Right renal cortex interstitium (tissue), 3 donors: Measurements from ENCODE around the gene ACO2. TPM values are rescaled to one million over a fixed set of nuclear protein-coding genes. Genes with fewer than 3 reads are reported as not detected.

Source experiments
- DNase-seq, 3 donors: peaks; one replicate each; pipeline ENCODE4 v3.0.0-alpha.2; 2013; ENCODE audit warnings: low read depth in 3 of 3, low spot score in 2 of 3
- polyA plus RNA-seq, 3 donors: library from polyadenylated mRNA; unstranded; fragments of 120-200 nt; gene quantifications; one replicate each; pipeline ENCODE4 v1.2.1, GENCODE V29; 2013; ENCODE audit not compliant: insufficient read length in 3 of 3

ACO2 gene
- polyA plus RNA-seq, 3 donors = 116 to 135 (median 127) TPM

DNA sequence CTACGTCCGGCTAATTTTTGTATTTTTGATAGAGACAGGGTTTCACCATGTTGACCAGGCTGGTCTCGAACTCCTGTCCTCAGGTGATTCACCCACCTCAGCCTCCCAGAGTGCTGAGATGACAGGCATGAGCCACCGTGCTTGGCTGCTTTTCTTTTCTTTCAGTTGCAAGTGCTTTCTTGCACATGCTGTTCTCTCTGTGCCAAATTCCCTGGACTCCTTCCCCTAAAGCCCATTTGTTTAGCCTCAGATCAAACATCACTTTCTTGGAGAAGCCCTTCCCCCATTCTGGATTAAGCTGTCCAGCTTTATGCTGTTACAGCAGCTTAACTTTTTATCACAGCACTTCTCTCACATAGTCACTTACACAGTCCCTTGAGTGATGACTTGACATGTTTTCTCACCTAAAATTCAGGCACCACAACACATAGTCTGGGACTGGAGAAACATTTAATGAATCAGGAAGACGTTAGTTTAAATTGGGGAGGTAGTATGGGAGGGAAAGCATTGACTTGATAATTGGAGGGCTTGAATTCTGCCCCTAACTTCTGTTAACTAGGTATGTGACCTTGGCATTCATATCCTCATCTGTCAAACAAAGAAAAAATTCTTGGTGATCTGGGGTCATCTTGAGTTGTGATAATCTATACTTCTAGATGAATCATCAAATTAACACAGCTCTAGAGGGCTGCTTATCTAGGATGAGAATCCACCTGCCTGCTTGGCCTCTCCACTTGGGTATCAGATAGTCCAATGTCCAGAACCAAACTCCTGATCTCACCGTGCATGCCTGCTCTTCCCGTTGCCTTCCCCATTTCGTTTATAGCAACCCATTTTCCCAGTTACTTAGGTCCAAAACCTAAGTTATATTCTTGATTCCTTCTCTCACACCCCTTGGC, 18.4 kb downstream of the ACO2 start:
- DNase-seq = no peak

DNA sequence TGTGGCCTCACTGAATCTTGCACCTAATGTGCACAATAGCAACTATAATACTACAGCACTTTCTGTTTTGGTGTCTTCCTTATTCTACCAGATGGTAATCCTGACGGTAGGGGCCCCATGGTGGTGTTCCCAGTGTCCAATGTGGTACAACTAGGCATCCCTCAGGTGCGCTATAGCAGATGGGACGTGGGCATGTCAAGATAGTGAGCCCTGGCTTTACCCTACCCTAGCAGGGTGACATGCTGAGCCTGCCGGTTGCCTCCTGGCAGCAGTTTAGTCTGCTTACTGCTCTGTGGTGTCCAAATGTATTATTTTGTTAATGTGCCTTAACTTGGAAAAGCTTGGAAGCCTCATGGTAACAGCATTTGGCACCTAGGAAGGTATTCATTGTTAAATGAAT, 19.2 kb downstream of the ACO2 start:
- DNase-seq = no peak

DNA sequence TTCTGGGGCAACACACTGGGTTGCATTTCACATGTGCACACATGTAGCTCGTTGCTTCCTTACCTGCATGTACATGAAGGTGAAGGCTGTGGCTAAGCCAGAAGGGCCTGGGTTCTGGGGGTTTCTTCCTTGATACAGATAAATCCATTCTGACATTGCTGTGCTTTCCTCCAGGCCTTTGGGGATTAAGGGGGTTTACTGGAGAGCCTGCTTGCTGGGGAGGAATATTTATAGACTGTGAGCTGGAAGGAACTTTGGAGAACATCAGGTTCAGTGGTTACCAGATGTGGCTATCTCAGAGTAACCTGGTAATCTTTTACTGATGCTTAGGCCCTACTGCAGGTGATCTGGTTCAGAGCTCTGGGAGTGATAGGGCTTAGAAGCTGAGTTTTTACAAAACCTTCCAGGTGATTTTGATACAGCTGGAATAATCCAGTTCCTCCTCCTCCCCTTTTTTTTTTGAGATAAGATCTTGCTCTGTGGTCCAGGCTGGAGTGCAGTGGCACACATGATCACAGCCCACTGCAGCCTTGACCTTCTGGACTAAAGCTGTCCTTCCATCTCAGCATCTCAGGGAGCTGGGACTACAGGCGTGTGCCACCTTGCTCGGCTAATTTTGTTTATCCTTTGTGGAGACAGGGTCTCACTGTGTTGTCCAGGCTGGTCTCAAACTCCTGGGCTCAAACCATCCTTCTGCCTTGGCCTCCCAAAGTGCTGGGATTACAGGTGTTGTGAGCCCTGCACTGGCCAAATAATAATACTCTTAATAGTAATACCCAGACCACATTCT, 19.9 kb downstream of the ACO2 start:
- DNase-seq = no peak

DNA sequence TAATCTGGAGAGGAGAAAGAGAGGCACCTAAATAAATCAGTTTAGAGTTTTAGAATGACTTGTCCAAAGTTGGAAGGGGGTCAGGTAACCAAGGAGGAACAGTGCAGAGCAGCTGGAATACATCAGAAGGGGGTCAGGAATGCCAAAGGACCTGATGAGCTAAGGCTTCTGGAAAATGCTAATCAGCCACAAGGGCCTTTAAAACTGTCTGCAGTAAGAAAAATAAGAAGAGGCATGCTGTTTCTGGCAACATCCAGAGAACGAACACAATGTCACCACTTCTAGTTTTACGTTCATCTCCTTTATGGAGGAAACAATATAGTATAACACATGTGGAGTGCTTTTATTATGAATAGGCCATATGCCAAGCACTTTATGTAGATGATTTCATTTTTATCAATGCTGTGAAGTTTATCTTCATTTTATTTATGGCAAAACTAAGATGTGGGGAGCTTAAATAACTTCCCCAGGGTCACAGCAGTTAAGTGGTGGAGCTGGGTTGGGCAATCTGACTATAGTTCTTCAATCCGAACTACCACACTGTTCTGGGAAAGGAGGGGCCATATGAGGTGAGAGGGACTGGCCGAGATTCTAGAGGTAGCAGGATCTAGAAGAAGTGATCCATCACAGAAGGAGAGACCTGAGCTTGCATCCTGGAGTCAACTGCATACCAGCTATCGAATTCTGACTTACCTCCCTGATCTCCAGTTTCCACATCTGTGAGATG, 22.6 kb downstream of the ACO2 start:
- DNase-seq = no peak

DNA sequence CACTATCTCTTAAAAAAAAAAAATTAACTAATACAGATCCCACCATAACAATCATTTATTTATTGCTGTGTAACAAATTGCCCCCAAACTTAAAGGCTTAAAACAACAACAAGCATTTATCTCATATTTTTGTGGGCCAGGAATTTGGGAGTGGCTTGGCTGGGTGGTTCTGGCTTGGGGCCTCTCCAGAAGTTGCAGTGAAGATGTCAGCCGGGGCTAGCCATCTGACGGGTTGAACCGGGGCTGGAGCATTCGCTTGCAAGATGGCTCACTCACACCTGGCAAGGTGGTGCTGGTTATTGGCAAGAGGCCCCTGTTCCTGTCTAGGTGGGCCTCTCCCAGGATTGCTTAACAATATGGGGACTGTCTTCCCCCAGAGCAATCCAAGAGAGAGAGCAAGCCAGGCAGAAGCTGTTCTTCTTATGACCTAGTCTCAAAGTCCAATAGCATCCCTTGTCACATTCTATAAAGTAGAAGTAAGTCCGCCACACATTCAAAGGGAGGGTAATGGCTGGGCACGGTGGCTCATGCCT, 29.5 kb downstream of the ACO2 start:
- DNase-seq = no peak

GRCh38 chr22:41499624-41500280, 30.8 kb downstream of the ACO2 start:
- DNase-seq = no peak

DNA sequence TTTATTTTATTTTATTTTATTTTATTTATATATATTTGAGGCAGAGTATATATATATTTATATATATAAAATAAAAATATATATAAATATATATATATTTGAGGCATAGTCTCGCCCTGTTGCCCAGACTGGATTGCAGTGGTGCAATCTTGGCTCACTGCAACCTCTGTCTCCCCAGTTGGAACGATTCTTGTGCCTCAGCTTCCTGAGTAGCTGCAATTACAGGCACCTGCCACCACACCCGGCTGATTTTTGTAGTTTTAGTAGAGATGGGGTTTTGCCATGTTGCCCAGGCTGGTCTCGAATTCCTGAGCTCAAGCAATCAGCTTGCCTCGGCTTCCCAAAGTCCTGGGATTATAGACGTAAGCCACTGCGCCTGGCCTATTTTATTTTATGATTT, 31.4 kb downstream of the ACO2 start:
- DNase-seq = no peak

- no peak for DNase-seq
These were observed 32.3 kb downstream of the ACO2 start for GRCh38 chr22:41501209-41501608.

GRCh38 chr22:41504397-41504796, 35.5 kb downstream of the ACO2 start:
- DNase-seq = no peak

DNA sequence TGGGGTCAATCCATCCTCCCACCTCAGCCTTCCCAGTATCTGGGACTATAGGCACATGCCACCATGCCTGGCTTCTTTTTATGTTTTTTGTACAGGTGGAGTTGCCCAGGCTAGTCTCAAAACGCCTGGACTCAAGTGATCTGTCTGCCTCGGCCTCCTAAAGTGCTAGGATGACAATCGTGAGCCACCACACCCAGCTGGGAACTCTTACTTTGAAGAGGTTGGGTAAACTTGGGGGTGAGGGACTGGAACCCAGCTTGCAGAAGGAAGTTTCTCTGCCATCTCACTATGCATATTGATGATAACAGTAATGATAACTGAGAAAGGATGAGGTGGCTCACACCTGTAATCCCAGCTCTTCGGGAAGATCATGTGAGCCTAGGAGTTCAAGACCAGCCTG, 35.9 kb downstream of the ACO2 start:
- DNase-seq = no peak

- no peak for DNase-seq
These were observed 36.7 kb downstream of the ACO2 start for GRCh38 chr22:41505511-41506220.

GRCh38 chr22:41507330-41508063, 38.6 kb downstream of the ACO2 start:
- no peak for DNase-seq

DNA sequence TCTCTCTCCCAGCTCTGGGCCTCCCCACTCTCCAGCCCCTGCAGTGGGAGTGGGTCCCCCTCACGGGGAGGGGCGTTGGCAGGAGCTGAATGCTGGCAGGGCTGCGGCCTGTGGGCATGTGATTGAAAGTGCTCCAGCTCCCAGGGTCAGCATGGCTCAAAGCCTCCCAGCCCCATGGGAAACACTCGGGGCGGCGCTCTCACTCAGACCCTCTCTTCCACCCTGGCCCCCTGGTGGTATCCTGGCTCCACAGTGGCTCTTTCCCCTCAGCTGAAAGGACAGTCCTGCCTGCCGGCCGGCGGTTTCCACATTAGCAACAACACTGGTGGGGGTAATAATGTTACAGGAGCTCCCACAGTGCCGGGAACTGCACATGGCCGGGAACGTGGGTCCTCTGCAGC, 39.9 kb downstream of the ACO2 start:
- DNase-seq = no peak

GRCh38 chr22:41511521-41511968, 42.6 kb downstream of the ACO2 start:
- no peak for DNase-seq

GRCh38 chr22:41512421-41513194, 43.7 kb downstream of the ACO2 start:
- peak in 2 of 3 donors; percentile 42 to 54 for DNase-seq

DNA sequence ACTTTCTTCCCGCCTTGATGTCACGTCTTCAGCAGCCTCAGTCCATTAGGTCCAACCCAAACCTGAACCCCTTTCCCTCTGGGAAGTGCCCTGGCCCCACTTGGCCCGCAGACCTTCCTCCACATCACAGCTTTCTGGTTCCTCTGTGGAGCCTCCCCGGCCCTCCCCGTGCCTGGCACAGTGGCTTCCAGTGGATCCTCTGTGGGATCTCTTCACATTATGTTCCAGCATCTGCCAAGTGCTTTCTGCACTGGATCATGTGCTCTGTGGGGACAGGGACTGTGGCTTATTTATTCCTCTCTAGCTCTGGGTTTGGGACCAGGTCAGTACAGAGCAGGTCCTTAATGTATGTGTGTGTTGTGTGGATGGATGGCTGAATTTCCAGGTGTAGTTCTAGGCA, 44.5 kb downstream of the ACO2 start:
- DNase-seq = no peak

DNA sequence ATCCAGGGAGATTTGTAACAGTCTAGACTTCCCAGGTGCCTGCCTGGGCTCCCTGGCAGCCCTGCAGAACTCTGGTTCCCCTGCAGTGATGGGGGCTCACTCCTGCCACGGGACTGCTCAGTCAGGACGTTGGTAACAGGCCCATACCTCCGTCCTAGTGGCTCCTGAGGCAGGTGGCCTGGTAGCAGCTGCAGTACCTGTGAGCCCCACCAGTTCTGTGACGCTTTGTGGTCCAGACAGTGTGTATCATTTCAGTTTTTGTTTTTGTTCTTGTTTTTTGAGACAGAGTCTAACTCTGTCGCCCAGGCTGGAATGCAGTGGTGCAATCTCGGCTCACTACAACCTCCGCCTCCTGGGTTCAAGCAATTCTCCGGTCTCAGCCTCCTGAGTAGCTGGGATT, 47.5 kb downstream of the ACO2 start:
- DNase-seq = no peak
